Neural cell (in vitro differentiated cells): ENCODE data around the gene SAYSD1. TPM values are rescaled to one million over a fixed set of nuclear protein-coding genes. Genes with fewer than 3 reads are reported as not detected.

Experiments used
- H2AFZ ChIP-seq: fragments of 200-600, 300-800 bp; sonication (generic), shearing (Covaris generic); 2 replicates; pipeline ENCODE4 v1.6.0; 2014; ENCODE audit warnings: low read depth, mild to moderate bottlenecking, antibody characterized with exemption, low read length, moderate library complexity
- H3F3A ChIP-seq: fragments of 200-600 bp; shearing (Covaris generic); 2 replicates; pipeline ENCODE4 v1.6.1; 2016; ENCODE audit warnings: mild to moderate bottlenecking, moderate library complexity, mixed read lengths, antibody characterized with exemption, low read length; ENCODE audit not compliant: insufficient read depth, poor library complexity, severe bottlenecking
- H3K27ac ChIP-seq: fragments of 200-600, 300-800 bp; sonication (generic), shearing (Covaris generic); 2 replicates; pipeline ENCODE4 v1.5.1; 2014; ENCODE audit warnings: mild to moderate bottlenecking, low read length, moderate library complexity
- H3K27me3 ChIP-seq: fragments of 300-800, 200-600 bp; sonication (generic), shearing (Covaris generic); 2 replicates; pipeline ENCODE4 v1.6.0; 2014; ENCODE audit warnings: mild to moderate bottlenecking, low read depth, low read length, moderate library complexity; ENCODE audit not compliant: insufficient read depth
- H3K36me3 ChIP-seq: fragments of 300-800, 200-600 bp; sonication (generic), shearing (Covaris generic); 2 replicates; pipeline ENCODE4 v1.5.1; 2014; ENCODE audit warnings: mild to moderate bottlenecking, antibody characterized with exemption, low read length, moderate library complexity; ENCODE audit not compliant: insufficient read depth
- H3K4me2 ChIP-seq: fragments of 300-800, 200-600 bp; sonication (generic), shearing (Covaris generic); 2 replicates; pipeline ENCODE4 v1.6.0; 2014; ENCODE audit warnings: mild to moderate bottlenecking, low read length
- H3K4me3 ChIP-seq: fragments of 300-800, 200-600 bp; sonication (generic), shearing (Covaris generic); 2 replicates; pipeline ENCODE4 v1.5.1; 2014; ENCODE audit warnings: mild to moderate bottlenecking, low read length, moderate library complexity
- H3K79me2 ChIP-seq: fragments of 200-600 bp; shearing (Covaris generic); replicated peaks from 2 replicates; pipeline ENCODE4 v1.6.0; 2014; ENCODE audit warnings: mild to moderate bottlenecking, low read length, moderate library complexity; ENCODE audit not compliant: insufficient read depth
- H3K9ac ChIP-seq: fragments of 300-800, 200-600 bp; sonication (generic), shearing (Covaris generic); 2 replicates; pipeline ENCODE4 v1.6.1; 2016; ENCODE audit warnings: mild to moderate bottlenecking, low read length, mixed read lengths
- H3K9me2 ChIP-seq: fragments of 200-600 bp; shearing (Covaris generic); 2 replicates; pipeline ENCODE4 v1.6.1; 2016; ENCODE audit warnings: mild to moderate bottlenecking, low read length, mixed read lengths; ENCODE audit not compliant: insufficient read depth
- H3K9me3 ChIP-seq: fragments of 200-600, 300-800 bp; sonication (generic), shearing (Covaris generic); 2 replicates; pipeline ENCODE4 v1.6.1; 2016; ENCODE audit warnings: mild to moderate bottlenecking, mixed run types, low read length, moderate library complexity, mixed read lengths
- H4K20me1 ChIP-seq: fragments of 200-600 bp; shearing (Covaris generic); 2 replicates; pipeline ENCODE4 v1.6.1; 2016; ENCODE audit warnings: mild to moderate bottlenecking, mixed run types; ENCODE audit not compliant: insufficient read depth
- EP300 ChIP-seq: fragments of 450-650 bp; conservative IDR thresholded peaks from 2 replicates; pipeline ENCODE4 v1.6.1; 2014; ENCODE audit warnings: antibody characterized with exemption, mild to moderate bottlenecking, moderate library complexity; ENCODE audit not compliant: poor library complexity, severe bottlenecking
- EZH2 ChIP-seq: fragments of 200-600, 300-800 bp; shearing (Covaris generic), sonication (generic); IDR thresholded peaks from 2 replicates; pipeline ENCODE4 v1.6.1; 2014; ENCODE audit warnings: antibody characterized with exemption, low read length, borderline replicate concordance, mild to moderate bottlenecking; ENCODE audit not compliant: insufficient read depth, poor library complexity, severe bottlenecking
- MXI1 ChIP-seq: fragments of 450-650 bp; conservative IDR thresholded peaks from 2 replicates; pipeline ENCODE4 v1.6.1; 2014; ENCODE audit warnings: antibody characterized with exemption, mild to moderate bottlenecking; ENCODE audit not compliant: poor library complexity, severe bottlenecking
- POLR2AphosphoS5 ChIP-seq: IDR thresholded peaks from 2 replicates; pipeline ENCODE4 v1.6.1; 2012
- RAD21 ChIP-seq: fragments of 450-650 bp; conservative IDR thresholded peaks from 2 replicates; pipeline ENCODE4 v1.6.1; 2014; ENCODE audit warnings: antibody characterized with exemption, mild to moderate bottlenecking, moderate library complexity
- SMC3 ChIP-seq: fragments of 450-650 bp; conservative IDR thresholded peaks from 2 replicates; pipeline ENCODE4 v1.6.1; 2014; ENCODE audit warnings: antibody characterized with exemption, mild to moderate bottlenecking, moderate library complexity; ENCODE audit not compliant: poor library complexity
- TAF1 ChIP-seq: IDR thresholded peaks from 2 replicates; pipeline ENCODE4 v1.6.1; 2012; ENCODE audit warnings: low read depth
- polyA plus RNA-seq: library from polyadenylated mRNA; depleted of rRNA; stranded (reverse); fragments of >200 nt; gene quantifications from 2 replicates; pipeline ENCODE4 v1.2.3, GENCODE V29; 2014
- TF ChIP-seq, protein P1 (sequence below): fragments of 450-650 bp; IDR thresholded peaks from 2 replicates; pipeline ENCODE4 v1.5.1; 2014; ENCODE audit warnings: antibody characterized with exemption, mild to moderate bottlenecking, moderate library complexity; ENCODE audit not compliant: poor library complexity, severe bottlenecking
- TF ChIP-seq, protein P2 (sequence below): IDR thresholded peaks from 2 replicates; pipeline ENCODE4 v1.6.1; 2012; ENCODE audit warnings: borderline replicate concordance

SAYSD1 gene
- polyA plus RNA-seq, 1 donor from 2014 or later: 40.5 TPM

DNA sequence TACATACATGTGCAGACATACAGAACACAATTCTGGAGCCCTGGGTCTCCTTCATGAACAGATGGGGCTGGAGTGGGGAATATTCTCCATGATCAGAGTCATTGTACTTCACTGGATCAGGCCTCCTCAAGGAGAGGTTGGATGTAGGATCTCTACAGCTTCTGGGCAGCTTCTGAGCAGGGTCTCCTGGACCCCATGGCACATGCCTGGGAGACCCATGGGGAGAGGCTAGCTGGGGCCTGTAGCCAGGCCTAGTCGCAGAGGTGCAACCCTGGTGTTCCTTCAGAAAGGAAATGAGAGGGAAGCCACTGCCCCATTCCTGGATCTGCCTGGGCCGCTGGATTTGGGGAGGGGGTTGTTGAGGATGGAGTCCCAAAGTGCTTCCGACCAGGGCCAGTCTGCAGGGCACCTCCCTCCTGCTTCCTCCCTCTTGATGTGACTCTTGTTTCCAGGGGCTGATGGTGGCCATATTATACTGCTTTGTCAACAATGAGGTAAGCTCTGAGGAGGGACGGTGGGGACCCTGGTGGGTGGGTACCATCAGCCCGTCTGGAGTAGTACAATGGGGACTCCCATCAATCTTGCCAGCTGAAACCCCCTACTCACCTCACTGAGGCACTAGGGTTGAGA is 34.6 kb downstream of the SAYSD1 start:
- H3K27me3 ChIP-seq: no peaks in the 10 kb centered on the region

GRCh38 chr6:39079197-39080125 is 35.5 kb downstream of the SAYSD1 start:
- H3K4me2 ChIP-seq: no peak overlapping the region
- H3K79me2 ChIP-seq: no peaks in the 10 kb centered on the region
- H3F3A ChIP-seq: no peaks in the 10 kb centered on the region
- TF ChIP-seq TAF1: no peak
- no peak for TF ChIP-seq RAD21
- TF ChIP-seq, protein P1, sequence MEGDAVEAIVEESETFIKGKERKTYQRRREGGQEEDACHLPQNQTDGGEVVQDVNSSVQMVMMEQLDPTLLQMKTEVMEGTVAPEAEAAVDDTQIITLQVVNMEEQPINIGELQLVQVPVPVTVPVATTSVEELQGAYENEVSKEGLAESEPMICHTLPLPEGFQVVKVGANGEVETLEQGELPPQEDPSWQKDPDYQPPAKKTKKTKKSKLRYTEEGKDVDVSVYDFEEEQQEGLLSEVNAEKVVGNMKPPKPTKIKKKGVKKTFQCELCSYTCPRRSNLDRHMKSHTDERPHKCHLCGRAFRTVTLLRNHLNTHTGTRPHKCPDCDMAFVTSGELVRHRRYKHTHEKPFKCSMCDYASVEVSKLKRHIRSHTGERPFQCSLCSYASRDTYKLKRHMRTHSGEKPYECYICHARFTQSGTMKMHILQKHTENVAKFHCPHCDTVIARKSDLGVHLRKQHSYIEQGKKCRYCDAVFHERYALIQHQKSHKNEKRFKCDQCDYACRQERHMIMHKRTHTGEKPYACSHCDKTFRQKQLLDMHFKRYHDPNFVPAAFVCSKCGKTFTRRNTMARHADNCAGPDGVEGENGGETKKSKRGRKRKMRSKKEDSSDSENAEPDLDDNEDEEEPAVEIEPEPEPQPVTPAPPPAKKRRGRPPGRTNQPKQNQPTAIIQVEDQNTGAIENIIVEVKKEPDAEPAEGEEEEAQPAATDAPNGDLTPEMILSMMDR: no peak
- no peak for TF ChIP-seq EP300
- TF ChIP-seq, protein P2, sequence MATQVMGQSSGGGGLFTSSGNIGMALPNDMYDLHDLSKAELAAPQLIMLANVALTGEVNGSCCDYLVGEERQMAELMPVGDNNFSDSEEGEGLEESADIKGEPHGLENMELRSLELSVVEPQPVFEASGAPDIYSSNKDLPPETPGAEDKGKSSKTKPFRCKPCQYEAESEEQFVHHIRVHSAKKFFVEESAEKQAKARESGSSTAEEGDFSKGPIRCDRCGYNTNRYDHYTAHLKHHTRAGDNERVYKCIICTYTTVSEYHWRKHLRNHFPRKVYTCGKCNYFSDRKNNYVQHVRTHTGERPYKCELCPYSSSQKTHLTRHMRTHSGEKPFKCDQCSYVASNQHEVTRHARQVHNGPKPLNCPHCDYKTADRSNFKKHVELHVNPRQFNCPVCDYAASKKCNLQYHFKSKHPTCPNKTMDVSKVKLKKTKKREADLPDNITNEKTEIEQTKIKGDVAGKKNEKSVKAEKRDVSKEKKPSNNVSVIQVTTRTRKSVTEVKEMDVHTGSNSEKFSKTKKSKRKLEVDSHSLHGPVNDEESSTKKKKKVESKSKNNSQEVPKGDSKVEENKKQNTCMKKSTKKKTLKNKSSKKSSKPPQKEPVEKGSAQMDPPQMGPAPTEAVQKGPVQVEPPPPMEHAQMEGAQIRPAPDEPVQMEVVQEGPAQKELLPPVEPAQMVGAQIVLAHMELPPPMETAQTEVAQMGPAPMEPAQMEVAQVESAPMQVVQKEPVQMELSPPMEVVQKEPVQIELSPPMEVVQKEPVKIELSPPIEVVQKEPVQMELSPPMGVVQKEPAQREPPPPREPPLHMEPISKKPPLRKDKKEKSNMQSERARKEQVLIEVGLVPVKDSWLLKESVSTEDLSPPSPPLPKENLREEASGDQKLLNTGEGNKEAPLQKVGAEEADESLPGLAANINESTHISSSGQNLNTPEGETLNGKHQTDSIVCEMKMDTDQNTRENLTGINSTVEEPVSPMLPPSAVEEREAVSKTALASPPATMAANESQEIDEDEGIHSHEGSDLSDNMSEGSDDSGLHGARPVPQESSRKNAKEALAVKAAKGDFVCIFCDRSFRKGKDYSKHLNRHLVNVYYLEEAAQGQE: no peak
- TF ChIP-seq MXI1: no peak
- no peak for TF ChIP-seq SMC3

More for the DNA sequence above, 34.6 kb downstream of the SAYSD1 start:
- Histone ChIP-seq H4K20me1 (no peaks in the 10 kb centered on the region), H3K79me2 (no peaks in the 10 kb centered on the region), H3K27ac (no peak overlapping the region), H3K36me3 (no peaks in the 10 kb centered on the region), H3F3A (no peaks in the 10 kb centered on the region), H3K4me2 (no peak overlapping the region), H3K9me3 (no peaks in the 10 kb centered on the region), H2AFZ (no peak overlapping the region), H3K4me3 (no peak overlapping the region), H3K9ac (no peak overlapping the region), H3K9me2 (no peaks in the 10 kb centered on the region)
- TF ChIP-seq, protein P1: no peak
- TF ChIP-seq EZH2: no peak
- TF ChIP-seq RAD21: no peak
- no peak for TF ChIP-seq POLR2AphosphoS5
- TF ChIP-seq EP300: no peak
- no peak for TF ChIP-seq SMC3
- TF ChIP-seq TAF1: no peak
- TF ChIP-seq, protein P2: no peak

More at GRCh38 chr6:39079197-39080125, 35.5 kb downstream of the SAYSD1 start:
- no peaks in the 10 kb centered on the region for H3K9me3 ChIP-seq
- no peak overlapping the region for H3K9ac ChIP-seq
- no peaks in the 10 kb centered on the region for H3K36me3 ChIP-seq
- H2AFZ ChIP-seq: no peak overlapping the region
- H3K4me3 ChIP-seq: no peak overlapping the region
- H3K27me3 ChIP-seq: no peaks in the 10 kb centered on the region
- H3K27ac ChIP-seq: no peak overlapping the region
- H3K9me2 ChIP-seq: no peaks in the 10 kb centered on the region
- no peaks in the 10 kb centered on the region for H4K20me1 ChIP-seq
